Caki2 (cell line): ENCODE data around the gene BPTF. TPM values are rescaled to one million over a fixed set of nuclear protein-coding genes. Genes with fewer than 3 reads are reported as not detected.
A peak's percentile ranks its signal among the peaks of the same experiment; 100 is the strongest.
"Not testable (repeated sequence)": the region's sequence is repeated elsewhere in the genome, so short reads cannot be mapped to it uniquely, and the experiment has no call there.

Experiments
- DNase-seq: peaks from one replicate; pipeline ENCODE4 v3.0.0-alpha.2; 2015; ENCODE audit warnings: low read depth
- in situ Hi-C: cut with HindIII; loops from 2 replicates; pipeline ENCODE4 v1.10.0; 2016; ENCODE audit warnings: low sequenced_read_pairs, low pct_unique_long_range_greater_than_20kb, mixed read lengths
- total RNA-seq: library from RNA; depleted of rRNA; stranded (reverse); fragments of >200 nt; shearing (Covaris generic); gene quantifications from 2 replicates; pipeline ENCODE4 v1.2.3, GENCODE V29; 2014; ENCODE audit warnings: low replicate concordance

Gene BPTF
- total RNA-seq, 1 experiment from 2014 or later = 29.8 TPM

GRCh38 chr17:67862614-67863217, 37.4 kb downstream of the BPTF start:
- no peak for DNase-seq
- in situ Hi-C loops = no loop called here

DNA sequence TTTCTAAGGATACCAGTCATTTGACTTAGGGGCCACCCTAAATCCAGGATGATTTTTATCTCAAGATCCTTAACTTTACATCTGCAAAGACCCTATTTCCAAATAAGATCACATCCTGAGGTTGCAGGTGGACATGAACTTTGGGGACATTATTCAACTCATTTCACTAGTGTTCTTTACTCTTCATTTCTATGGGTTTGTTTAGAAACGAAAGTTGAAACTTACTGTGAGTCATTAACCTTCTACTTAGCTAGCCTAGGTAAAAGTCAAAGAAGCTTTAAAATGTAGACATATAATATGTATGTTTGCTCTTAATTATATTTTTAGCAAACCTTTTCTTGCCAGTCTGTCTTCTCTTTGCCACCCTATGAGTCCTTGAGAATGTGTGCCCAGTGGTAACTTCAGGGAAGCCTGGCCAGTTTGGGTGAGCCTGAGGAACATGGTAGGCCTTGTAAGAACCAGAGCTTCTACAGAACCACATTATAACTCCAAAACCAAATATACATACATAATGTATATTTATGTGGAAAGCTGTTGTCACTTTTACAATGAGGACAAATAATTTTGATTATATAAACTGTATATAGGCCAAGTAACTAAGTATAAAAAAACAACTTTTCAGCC, 38.4 kb downstream of the BPTF start:
- in situ Hi-C loops = no loop called here
- no peak for DNase-seq

- no peak for DNase-seq
- in situ Hi-C loops = no loop called here
These were observed 40.1 kb downstream of the BPTF start for GRCh38 chr17:67865438-67865837.

- DNase-seq = no peak
These were observed 42.3 kb downstream of the BPTF start for GRCh38 chr17:67867591-67867990.

GRCh38 chr17:67868176-67868575, 42.9 kb downstream of the BPTF start:
- no peak for DNase-seq
- in situ Hi-C loops = no loop called here

More at GRCh38 chr17:67867591-67867990, 42.3 kb downstream of the BPTF start:
- in situ Hi-C loops = no loop called here

DNA sequence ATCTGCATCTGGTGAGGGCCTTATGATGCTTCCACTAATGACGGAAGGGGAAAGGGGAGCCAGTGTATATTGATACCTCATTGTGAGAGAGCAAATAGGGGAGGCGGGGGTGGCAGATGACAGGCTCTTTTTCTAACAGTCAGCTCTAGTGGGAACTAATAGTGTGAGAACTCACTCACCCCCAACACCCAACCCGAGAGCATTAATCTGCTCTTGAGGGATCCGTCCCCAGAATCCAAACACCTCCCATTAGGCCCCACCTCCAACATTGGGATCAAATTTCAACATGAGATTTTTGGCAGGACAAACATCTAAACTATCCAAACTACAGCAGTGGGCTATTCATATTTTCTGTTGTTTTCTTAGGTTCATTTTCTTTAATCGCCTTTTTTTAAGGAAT, 54.4 kb downstream of the BPTF start:
- in situ Hi-C loops = no loop called here
- DNase-seq = no peak

GRCh38 chr17:67881083-67881482, 55.8 kb downstream of the BPTF start:
- DNase-seq = no peak
- in situ Hi-C loops = no loop called here

DNA sequence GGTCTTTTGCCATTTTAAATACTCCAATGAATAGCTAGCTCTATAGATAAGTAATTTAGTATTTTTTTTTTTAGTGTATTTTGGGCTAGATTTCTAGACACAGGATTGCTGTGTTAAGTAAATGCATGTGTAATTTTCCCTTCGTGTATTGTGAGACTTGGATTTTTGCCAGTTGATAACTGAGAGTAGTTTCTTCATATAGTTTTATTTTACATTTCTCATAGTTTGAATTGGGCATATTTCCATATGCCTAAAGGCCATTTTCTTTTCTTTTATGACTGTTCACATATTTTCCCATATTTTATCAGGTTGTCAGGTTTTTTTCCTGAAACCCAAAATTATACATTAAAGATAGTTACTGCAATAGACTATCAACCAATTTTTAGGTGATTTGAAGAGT, 59.4 kb downstream of the BPTF start:
- in situ Hi-C loops = no loop called here
- DNase-seq = no peak

GRCh38 chr17:67891481-67892119, 66.3 kb downstream of the BPTF start:
- in situ Hi-C loops = no loop called here

DNA sequence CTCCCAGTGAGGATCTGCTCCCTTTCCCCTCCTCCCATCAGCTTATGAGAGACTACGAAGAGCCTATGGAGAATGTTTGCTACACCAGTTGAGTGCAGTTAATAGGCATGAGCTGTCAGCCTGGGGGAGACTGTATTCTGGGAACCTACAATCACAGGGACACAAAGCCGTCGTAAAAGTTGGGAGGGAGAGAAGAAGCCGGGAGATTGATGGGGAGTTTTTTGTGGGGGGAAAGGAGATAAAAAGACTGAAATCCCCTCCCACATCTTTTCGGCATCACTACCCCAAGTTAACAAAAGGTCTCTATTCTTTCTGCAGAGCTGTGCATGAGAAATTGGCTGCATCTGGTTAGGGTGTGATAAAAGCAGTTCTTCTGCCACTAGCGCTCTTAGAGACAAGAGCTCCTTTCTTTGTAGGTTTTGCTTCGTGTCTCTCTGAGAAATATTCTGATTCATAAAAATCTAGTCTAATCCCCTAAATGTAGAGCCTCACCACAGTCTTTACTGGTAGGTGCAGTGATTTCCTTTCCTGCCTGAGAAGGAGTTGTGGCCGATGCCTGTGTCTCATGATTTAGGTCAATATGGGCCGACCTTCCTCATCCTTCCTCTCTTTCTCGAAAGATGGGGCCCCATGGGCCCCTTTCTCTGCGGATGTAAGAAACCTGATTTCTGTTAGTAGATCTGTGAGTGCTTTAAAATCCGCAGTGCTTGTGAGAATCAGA, 77.4 kb downstream of the BPTF start:
- in situ Hi-C loops = no loop called here

More at GRCh38 chr17:67891481-67892119, 66.3 kb downstream of the BPTF start:
- peak; percentile 24 for DNase-seq

GRCh38 chr17:67905298-67905697, 80.0 kb downstream of the BPTF start:
- in situ Hi-C loops, DNase-seq: not testable (repeated sequence)

More for the DNA sequence above, 77.4 kb downstream of the BPTF start:
- no peak for DNase-seq

GRCh38 chr17:67910117-67910803, 85.0 kb downstream of the BPTF start:
- DNase-seq, in situ Hi-C loops: not testable (repeated sequence)

GRCh38 chr17:67911059-67911782, 85.9 kb downstream of the BPTF start:
- DNase-seq = no peak
- in situ Hi-C loops = no loop called here

GRCh38 chr17:67912088-67912487, 86.8 kb downstream of the BPTF start:
- DNase-seq = no peak
- in situ Hi-C loops = no loop called here

DNA sequence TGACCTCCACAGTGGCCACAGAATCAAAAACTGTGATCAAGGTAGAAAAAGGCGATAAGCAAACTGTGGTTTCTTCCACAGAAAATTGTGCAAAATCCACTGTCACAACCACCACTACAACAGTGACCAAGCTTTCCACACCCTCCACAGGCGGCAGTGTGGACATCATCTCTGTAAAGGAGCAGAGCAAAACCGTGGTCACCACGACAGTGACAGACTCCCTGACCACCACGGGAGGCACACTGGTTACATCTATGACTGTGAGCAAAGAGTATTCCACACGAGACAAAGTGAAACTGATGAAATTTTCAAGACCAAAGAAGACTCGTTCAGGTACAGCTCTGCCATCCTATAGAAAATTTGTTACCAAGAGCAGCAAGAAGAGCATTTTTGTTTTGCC, 87.4 kb downstream of the BPTF start:
- no peak for DNase-seq
- in situ Hi-C loops = no loop called here

GRCh38 chr17:67920212-67920611, 94.9 kb downstream of the BPTF start:
- in situ Hi-C loops = no loop called here
- no peak for DNase-seq

GRCh38 chr17:67922503-67922902, 97.2 kb downstream of the BPTF start:
- in situ Hi-C loops = no loop called here
- DNase-seq = no peak

DNA sequence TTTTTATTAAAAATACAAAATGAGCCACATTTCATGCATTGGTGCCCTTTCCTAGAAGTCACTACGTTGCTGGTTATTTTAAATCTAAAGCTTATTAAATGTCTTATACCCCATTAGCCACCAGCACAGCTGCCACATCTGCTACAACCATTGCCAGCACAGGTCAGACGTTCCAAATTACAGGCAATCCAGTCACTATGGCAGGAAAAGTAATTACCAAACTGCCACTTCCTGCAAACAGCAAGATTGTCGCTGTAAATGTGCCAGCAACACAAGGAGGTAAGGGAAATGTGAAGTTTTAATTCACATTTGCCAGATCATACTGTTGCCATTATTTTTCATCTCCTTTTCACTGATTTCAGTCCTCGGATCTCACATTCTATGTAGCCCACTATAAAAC, 103.5 kb downstream of the BPTF start:
- DNase-seq, in situ Hi-C loops: not testable (repeated sequence)
